Measurements from ENCODE around the gene ARG1.
"Not testable (repeated sequence)": the region's sequence is repeated elsewhere in the genome, so short reads cannot be mapped to it uniquely, and the experiment has no call there.

The ARG1 gene

DNA sequence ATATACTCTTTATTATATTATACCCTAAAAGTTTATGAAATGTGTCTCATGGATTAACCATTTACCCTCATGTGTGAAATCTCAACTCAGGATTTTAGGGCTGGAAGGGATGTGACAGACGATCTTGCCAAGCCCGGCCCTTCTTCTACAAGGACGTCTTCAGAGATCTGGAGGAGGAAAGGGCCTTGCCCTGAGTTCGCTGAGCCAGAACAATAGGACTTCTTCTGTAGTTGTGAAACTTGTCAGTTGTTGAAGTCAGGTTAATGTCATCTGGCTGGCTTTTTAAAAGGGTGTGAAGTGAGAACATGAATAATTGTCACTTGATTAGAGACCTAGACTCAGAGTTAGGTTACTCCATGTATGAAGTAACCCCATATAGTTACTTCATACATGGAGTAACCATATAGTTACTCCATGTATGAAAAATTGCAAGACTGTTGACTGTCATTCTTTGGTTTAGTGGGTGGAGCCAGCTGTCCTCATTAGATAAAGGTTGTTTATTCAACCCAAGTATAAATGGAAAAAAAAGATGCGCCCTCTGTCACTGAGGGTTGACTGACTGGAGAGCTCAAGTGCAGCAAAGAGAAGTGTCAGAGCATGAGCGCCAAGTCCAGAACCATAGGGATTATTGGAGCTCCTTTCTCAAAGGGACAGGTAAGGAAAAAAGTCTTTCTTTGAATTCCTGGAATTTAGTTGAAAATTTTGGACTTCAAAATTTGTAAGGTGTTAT is at the start of gene ARG1:
TSS of gene ARG1 (plus strand) at position 541 of the 730 bp plus-strand sequence. CDS start at position 598, 57 bp downstream.
- no peak for DNase-seq (ENCODE audit: low read depth in 1 of 2, low spot score in 1 of 2)

GRCh38 chr6:131523988-131524673 is 48.9 kb upstream of the ARG1 start:
- no peak for DNase-seq (ENCODE audit: low read depth in 1 of 2, low spot score in 1 of 2)

GRCh38 chr6:131524695-131525336 is 48.2 kb upstream of the ARG1 start:
- no peak for DNase-seq (ENCODE audit: low read depth in 1 of 2, low spot score in 1 of 2)

- not testable (repeated sequence) for DNase-seq (ENCODE audit: low read depth in 1 of 2, low spot score in 1 of 2)
Observed at GRCh38 chr6:131530936-131531335, 42.1 kb upstream of the ARG1 start.

DNA sequence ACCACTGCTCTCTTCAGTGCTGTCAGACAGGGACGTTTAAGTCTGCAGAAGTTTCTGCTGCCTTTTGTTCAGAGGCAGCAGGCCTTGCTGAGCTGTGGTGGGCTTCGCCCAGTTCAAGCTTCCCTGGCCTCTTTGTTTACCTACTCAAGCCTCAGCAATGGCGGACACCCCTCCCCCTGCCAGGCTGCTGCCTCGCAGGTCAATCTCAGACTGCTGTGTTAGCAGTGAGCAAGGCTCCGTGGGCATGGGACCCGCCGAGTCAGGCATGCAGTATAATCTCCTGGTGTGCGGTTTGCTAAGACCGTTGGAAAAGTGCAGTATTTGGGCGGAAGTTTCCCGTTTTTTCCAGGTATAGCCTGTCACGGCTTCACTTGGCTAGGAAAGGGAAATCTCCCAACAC is 41.3 kb upstream of the ARG1 start:
- not testable (repeated sequence) for DNase-seq (ENCODE audit: low read depth in 1 of 2, low spot score in 1 of 2)

GRCh38 chr6:131532580-131533039 is 40.4 kb upstream of the ARG1 start:
- DNase-seq (ENCODE audit: low read depth in 1 of 2, low spot score in 1 of 2) = peak in 1 of 2 donors; percentile 43

DNA sequence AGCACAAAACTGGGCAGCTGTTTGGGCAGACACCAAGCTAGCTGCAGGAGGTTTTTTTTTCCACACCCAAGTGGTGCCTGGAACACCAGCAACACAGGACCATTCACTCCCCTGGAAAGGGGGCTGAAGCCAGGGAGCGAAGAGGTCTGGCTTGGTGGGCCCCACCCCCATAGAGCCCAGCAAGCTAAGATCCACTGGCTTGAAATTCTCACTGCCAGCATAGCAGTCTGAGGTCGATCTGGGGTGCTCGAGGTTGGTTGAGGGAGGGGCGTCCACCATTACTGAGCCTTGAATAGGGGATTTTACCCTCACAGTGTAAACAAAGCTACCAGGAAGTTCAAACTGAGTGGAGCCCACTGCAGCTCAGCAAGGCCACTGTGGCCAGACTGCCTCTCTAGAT is 34.4 kb upstream of the ARG1 start:
- DNase-seq (ENCODE audit: low read depth in 1 of 2, low spot score in 1 of 2) = not testable (repeated sequence)

DNA sequence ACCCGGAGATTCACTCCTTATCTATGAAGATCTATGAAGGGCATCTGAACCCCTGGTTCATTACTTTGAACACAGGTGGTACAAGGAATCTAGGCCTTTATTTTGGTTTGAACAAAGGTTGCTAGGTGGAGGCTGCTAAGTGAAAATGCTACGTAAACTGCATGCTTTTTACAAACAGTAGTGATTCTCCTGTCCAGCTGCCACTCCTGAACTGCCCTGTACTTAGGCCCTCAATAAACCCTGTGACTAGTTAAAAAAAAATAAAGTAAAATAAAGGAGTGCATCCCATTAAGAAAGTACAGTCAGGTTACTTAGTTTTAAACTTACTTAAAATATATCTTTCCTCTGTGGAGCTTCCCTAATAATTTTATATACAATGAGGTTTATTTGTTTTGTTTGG is 27.7 kb upstream of the ARG1 start:
- DNase-seq (ENCODE audit: low read depth in 1 of 2, low spot score in 1 of 2) = no peak

GRCh38 chr6:131547488-131547887 is 25.5 kb upstream of the ARG1 start:
- no peak for DNase-seq (ENCODE audit: low read depth in 1 of 2, low spot score in 1 of 2)

- no peak for DNase-seq (ENCODE audit: low read depth in 1 of 2, low spot score in 1 of 2)
Observed at GRCh38 chr6:131548441-131548840, 24.6 kb upstream of the ARG1 start.

DNA sequence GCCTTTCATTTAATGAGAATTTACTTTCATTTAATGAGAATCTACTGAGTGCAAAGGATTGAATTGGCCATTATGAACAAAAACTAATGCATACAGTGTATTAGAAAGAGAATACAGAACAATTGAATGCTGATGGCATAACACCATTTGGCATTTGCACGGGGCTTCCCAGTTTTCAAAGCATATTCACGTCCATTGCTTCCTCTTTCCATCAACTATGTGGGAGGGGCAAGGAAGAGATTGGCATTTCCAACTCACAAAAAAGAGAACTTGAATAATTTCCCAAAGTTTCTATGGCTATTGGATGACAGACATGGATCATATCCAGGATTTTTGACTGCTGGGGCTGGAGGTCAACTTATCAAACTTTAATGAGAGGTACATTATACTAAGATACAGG is 23.2 kb upstream of the ARG1 start:
- no peak for DNase-seq (ENCODE audit: low read depth in 1 of 2, low spot score in 1 of 2)

- no peak for DNase-seq (ENCODE audit: low read depth in 1 of 2, low spot score in 1 of 2)
Observed at GRCh38 chr6:131551902-131552301, 21.1 kb upstream of the ARG1 start.

DNA sequence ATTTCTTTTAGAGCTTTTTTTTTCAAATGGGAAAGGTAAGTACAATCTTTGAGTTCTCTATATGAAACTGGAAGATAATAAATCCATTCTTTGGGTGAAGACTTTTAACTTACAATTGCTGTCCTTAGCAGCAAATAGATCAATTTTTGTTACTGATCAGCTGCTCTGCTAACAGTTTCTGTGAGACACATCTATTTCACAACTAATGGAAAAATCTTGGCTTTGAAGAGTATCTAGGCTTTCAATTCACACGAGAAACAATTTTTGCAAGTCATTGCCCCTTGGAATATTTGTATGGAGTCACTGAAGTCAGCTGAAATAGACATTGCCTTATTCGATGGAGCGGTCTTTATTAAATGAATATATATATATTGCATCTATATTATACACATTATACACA is 20.5 kb upstream of the ARG1 start:
- no peak for DNase-seq (ENCODE audit: low read depth in 1 of 2, low spot score in 1 of 2)

- no peak for DNase-seq (ENCODE audit: low read depth in 1 of 2, low spot score in 1 of 2)
Observed at GRCh38 chr6:131555992-131556391, 17.0 kb upstream of the ARG1 start.

DNA sequence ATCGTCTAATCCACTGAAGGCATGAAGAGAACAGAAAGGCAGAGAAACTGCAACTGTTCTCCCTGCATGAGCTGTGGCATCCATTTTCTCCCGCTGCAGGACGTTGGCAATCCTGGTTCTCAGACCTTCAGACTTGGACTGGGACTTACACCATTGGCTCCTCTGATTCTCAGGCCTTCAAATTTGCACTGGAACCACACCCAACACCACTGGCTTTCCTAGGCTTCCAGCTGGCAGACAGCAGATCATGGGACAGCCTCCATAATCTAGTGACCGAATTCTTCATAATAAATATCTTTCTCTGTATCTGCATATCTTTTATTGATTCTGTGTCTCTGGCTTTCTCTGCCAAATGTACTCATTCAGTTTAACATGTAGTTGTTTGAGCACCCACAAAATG is 14.1 kb upstream of the ARG1 start:
- DNase-seq (ENCODE audit: low read depth in 1 of 2, low spot score in 1 of 2) = no peak

DNA sequence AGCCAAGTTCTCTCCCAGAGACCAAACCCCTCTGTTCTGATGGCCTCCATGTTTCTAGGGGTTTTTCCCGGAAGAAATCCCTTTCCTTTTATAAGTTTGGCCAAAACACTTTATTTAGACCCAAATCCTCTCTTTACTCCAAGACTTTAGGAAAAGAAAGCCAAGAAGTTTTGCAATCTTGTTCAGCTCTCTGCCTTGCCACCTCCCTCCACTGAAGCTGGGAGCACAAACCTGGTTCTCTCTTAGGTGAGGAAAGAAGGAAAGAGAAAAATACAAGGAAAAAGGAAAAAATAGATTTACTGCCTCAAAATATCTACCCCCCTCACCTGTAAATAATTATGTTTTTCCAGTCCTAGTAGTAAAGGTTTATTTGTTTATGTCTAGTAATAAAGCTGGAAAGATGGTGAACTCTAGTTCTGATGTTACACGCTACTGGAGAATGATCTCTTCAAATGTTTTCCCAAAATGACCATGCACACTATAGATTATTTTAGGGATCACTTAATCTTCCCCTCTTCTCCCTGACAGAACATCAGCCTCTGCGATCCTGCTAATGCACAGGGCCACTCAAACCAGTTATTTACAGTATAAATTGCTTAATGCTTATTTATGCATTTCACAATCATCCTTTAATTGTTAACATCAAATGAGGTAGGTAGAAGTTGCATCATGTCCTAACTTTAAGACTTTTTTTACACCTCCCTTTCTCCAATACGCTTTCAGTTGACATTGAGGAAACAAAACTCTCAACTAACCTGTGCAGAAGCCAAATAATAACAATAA is 10.9 kb upstream of the ARG1 start:
- no peak for DNase-seq (ENCODE audit: low read depth in 1 of 2, low spot score in 1 of 2)

GRCh38 chr6:131565056-131565455 is 8.0 kb upstream of the ARG1 start:
- DNase-seq (ENCODE audit: low read depth in 1 of 2, low spot score in 1 of 2) = no peak

- no peak for DNase-seq (ENCODE audit: low read depth in 1 of 2, low spot score in 1 of 2)
Observed at GRCh38 chr6:131568726-131569125, 4.3 kb upstream of the ARG1 start.

GRCh38 chr6:131574133-131574532 is 1.1 kb downstream of the ARG1 start:
- DNase-seq (ENCODE audit: low read depth in 1 of 2, low spot score in 1 of 2) = no peak

DNA sequence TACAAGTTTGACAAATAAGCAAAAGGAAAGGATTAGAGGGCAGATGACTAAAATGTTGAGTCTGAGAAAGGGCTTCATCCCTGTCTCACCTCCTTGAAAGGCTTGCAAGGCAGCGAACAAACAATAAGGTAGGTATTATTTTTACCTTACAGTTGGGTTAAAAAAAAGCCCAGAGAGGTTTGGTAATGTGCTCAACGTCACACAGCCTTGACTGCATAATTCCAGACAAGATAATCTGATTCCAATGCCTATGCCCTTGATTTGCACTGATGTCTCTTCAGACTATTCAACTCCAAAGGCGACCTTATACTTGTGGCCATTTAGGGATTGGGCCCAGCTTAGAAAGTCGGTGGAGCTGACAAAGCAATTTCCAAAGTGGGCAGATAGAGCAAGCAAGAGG is 1.7 kb downstream of the ARG1 start:
- DNase-seq (ENCODE audit: low read depth in 1 of 2, low spot score in 1 of 2) = no peak

- no peak for DNase-seq (ENCODE audit: low read depth in 1 of 2, low spot score in 1 of 2)
Observed at GRCh38 chr6:131575834-131576478, 2.9 kb downstream of the ARG1 start.

Measured in activated CD4-positive, alpha-beta T cell treated with anti-CD3 and anti-CD28 coated beads, Interleukin-2, amount 50 U/mL, for 24 hours (primary cell).